ENCODE results near the gene FGFBP2.

Gene FGFBP2

GRCh38 chr4:15963001-15963451 is at the start of gene FGFBP2:
FGFBP2 (minus strand) TSS chr4:15963175; CDS start chr4:15963129, 46 bp downstream.
- peak; percentile 67 for DNase-seq

GRCh38 chr4:16011173-16011572 is 48.2 kb upstream of the FGFBP2 start:
- no peak for DNase-seq

- DNase-seq = no peak
Measured at GRCh38 chr4:16009153-16009552, 46.2 kb upstream of the FGFBP2 start.

- DNase-seq = no peak
Measured at GRCh38 chr4:16007471-16008095, 44.6 kb upstream of the FGFBP2 start.

GRCh38 chr4:16006771-16007446 is 43.9 kb upstream of the FGFBP2 start:
- no peak for DNase-seq

- DNase-seq = no peak
Measured at GRCh38 chr4:16005676-16006075, 42.7 kb upstream of the FGFBP2 start.

GRCh38 chr4:16001484-16001858 is 38.5 kb upstream of the FGFBP2 start:
- peak; percentile 67 for DNase-seq

- DNase-seq = no peak
Measured at GRCh38 chr4:16000708-16001483, 37.9 kb upstream of the FGFBP2 start.

GRCh38 chr4:15996773-15997172 is 33.8 kb upstream of the FGFBP2 start:
- no peak for DNase-seq

GRCh38 chr4:15995826-15996225 is 32.9 kb upstream of the FGFBP2 start:
- no peak for DNase-seq

GRCh38 chr4:15992167-15992485 is 29.2 kb upstream of the FGFBP2 start:
- no peak for DNase-seq

- no peak for DNase-seq
Measured at GRCh38 chr4:15990570-15991285, 27.8 kb upstream of the FGFBP2 start.

- DNase-seq = no peak
Measured at GRCh38 chr4:15989424-15989823, 26.4 kb upstream of the FGFBP2 start.

GRCh38 chr4:15988222-15988621 is 25.2 kb upstream of the FGFBP2 start:
- DNase-seq = no peak

GRCh38 chr4:15986907-15987306 is 23.9 kb upstream of the FGFBP2 start:
- no peak for DNase-seq

- no peak for DNase-seq
Measured at GRCh38 chr4:15983610-15984009, 20.6 kb upstream of the FGFBP2 start.

- DNase-seq = no peak
Measured at GRCh38 chr4:15982842-15983524, 20.0 kb upstream of the FGFBP2 start.

GRCh38 chr4:15976456-15977447 is 13.8 kb upstream of the FGFBP2 start:
- no peak for DNase-seq

- no peak for DNase-seq
Measured at GRCh38 chr4:15971068-15971801, 8.3 kb upstream of the FGFBP2 start.

GRCh38 chr4:15968551-15969300 is 5.8 kb upstream of the FGFBP2 start:
- DNase-seq = no peak

All from activated effector memory CD4-positive, alpha-beta T cell treated with anti-CD3 and anti-CD28 coated beads, Interleukin-2, amount 50 U/mL, for 16 hours (primary cell).